Endothelial cell of umbilical vein (primary cell): ENCODE measurements around the gene CCDC39. TPM values are rescaled to one million over a fixed set of nuclear protein-coding genes. Genes with fewer than 3 reads are reported as not detected.

Source experiments
- BruUV-seq: library from RNA; stranded (reverse); fragments of 400-500 nt; replicated peaks from 2 replicates; lab custom pipeline; 2021; lab: Mats Ljungman, UMichigan
- CTCF ChIA-PET: fragments of 300-600, 350-600 bp; sonication (Branson Sonifier 250); formaldehyde crosslinking; loops from one replicate; lab custom pipeline; 2021; ENCODE audit warnings: antibody characterized with exemption, inconsistent platforms; lab: Charles Lee
- POLR2A ChIA-PET: fragments of 300-600, 350-600 bp; sonication (Branson Sonifier 250); formaldehyde crosslinking; loops from one replicate; lab custom pipeline; 2021; ENCODE audit warnings: antibody characterized with exemption, inconsistent platforms; lab: Charles Lee
- DNase-seq: peaks from one replicate; pipeline ENCODE4 v3.0.0-alpha.2; 2011; ENCODE audit warnings: low read depth, low spot score
- FAIRE-seq: peaks from 2 replicates; lab custom pipeline; 2011; peaks lifted over from hg19 to GRCh38; lab: Jason Lieb, UNC
- H2AFZ ChIP-seq: 2 replicates; pipeline ENCODE4 v1.6.0; 2012; ENCODE audit warnings: low read depth, low read length, control low read depth, inconsistent platforms
- H3K27ac ChIP-seq: 2 replicates; pipeline ENCODE4 v1.5.1; 2011; ENCODE audit warnings: low read depth, mild to moderate bottlenecking, control low read depth, low read length, moderate library complexity; ENCODE audit not compliant: insufficient read depth
- H3K27me3 ChIP-seq, 2 experiments: 2 replicates each; pipeline versions ENCODE4 v1.6.0 to v1.6.1; 2011; ENCODE audit warnings: low read length in 2 of 2, mixed read lengths in 1 of 2; ENCODE audit not compliant: control insufficient read depth in 2 of 2, insufficient read depth in 2 of 2
- H3K36me3 ChIP-seq, 2 experiments: 2 replicates in 1 of 2; 3 replicates in 1 of 2; pipeline ENCODE4 v1.5.1; 2011; ENCODE audit warnings: low read length in 2 of 2, mild to moderate bottlenecking in 1 of 2, moderate library complexity in 1 of 2; ENCODE audit not compliant: control insufficient read depth in 2 of 2, insufficient read depth in 2 of 2; ENCODE audit errors: extremely low read depth in 1 of 2
- H3K4me1 ChIP-seq: 3 replicates; pipeline ENCODE4 v1.5.1; 2011; ENCODE audit warnings: mild to moderate bottlenecking, low read length; ENCODE audit not compliant: control insufficient read depth, insufficient read depth; ENCODE audit errors: extremely low read depth
- H3K4me2 ChIP-seq: 2 replicates; pipeline ENCODE4 v1.6.1; 2011; ENCODE audit warnings: low read length, control low read depth, mixed read lengths; ENCODE audit not compliant: insufficient read depth
- H3K4me3 ChIP-seq, 3 experiments: fragments of 200-600 bp in 1 of 3; sonication (generic), shearing (Covaris generic) in 1 of 3; replicated peaks in 1 of 3; 2 replicates each; pipeline ENCODE4 v1.5.1; 2011 to 2016; ENCODE audit warnings: control low read depth in 3 of 3, low read length in 3 of 3, mild to moderate bottlenecking in 2 of 3, inconsistent platforms in 1 of 3, low read depth in 1 of 3, moderate library complexity in 1 of 3; ENCODE audit not compliant: insufficient read depth in 1 of 3
- H3K79me2 ChIP-seq: 2 replicates; pipeline ENCODE4 v1.6.0; 2012; ENCODE audit warnings: low read length, inconsistent platforms; ENCODE audit not compliant: control insufficient read depth, insufficient read depth
- H3K9ac ChIP-seq: replicated peaks from 2 replicates; pipeline ENCODE3; 2011; ENCODE audit warnings: low read length, control low read depth; ENCODE audit not compliant: insufficient read depth; ENCODE audit errors: extremely low read depth
- H3K9me1 ChIP-seq: replicated peaks from 3 replicates; pipeline ENCODE4 v1.6.0; 2011; ENCODE audit warnings: mild to moderate bottlenecking, low read length; ENCODE audit not compliant: control insufficient read depth, insufficient read depth; ENCODE audit errors: extremely low read depth
- H3K9me3 ChIP-seq: replicated peaks from 2 replicates; pipeline ENCODE4 v1.5.1; 2012; ENCODE audit warnings: low read length, inconsistent platforms; ENCODE audit not compliant: control insufficient read depth, insufficient read depth
- H4K20me1 ChIP-seq: replicated peaks from 2 replicates; pipeline ENCODE3; 2011; ENCODE audit warnings: mild to moderate bottlenecking, low read length; ENCODE audit not compliant: control insufficient read depth, insufficient read depth; ENCODE audit errors: extremely low read depth
- EZH2 ChIP-seq: IDR thresholded peaks from 2 replicates; pipeline ENCODE4 v1.6.1; 2012; ENCODE audit warnings: borderline replicate concordance, low read depth, mild to moderate bottlenecking, moderate library complexity, low read length, inconsistent platforms; ENCODE audit not compliant: severe bottlenecking
- FOS ChIP-seq: IDR thresholded peaks from 2 replicates; pipeline ENCODE4 v1.6.1; 2011; ENCODE audit warnings: mild to moderate bottlenecking, low read length, moderate library complexity, borderline replicate concordance; ENCODE audit not compliant: insufficient read depth
- GATA2 ChIP-seq: IDR thresholded peaks from 2 replicates; pipeline ENCODE4 v1.7.0; 2011; ENCODE audit warnings: low read depth, mild to moderate bottlenecking, moderate library complexity, mixed read lengths, low read length; ENCODE audit not compliant: insufficient read length, insufficient read depth
- JUN ChIP-seq: IDR thresholded peaks from 2 replicates; pipeline ENCODE4 v1.6.1; 2011; ENCODE audit warnings: borderline replicate concordance, low read depth; ENCODE audit not compliant: insufficient read length, insufficient read depth
- MAX ChIP-seq: IDR thresholded peaks from 2 replicates; pipeline ENCODE4 v1.6.1; 2011; ENCODE audit not compliant: insufficient read depth, insufficient read length
- MYC ChIP-seq: IDR thresholded peaks from one replicate; pipeline ENCODE4 v1.6.1; 2011; ENCODE audit warnings: mild to moderate bottlenecking, low read depth, low read length
- POLR2A ChIP-seq: IDR thresholded peaks from 2 replicates; pipeline ENCODE4 v1.6.1; 2012; ENCODE audit warnings: low read depth, mild to moderate bottlenecking, control low read depth, low read length
- POLR2AphosphoS5 ChIP-seq: IDR thresholded peaks from 2 replicates; pipeline ENCODE4 v1.6.1; 2012; ENCODE audit warnings: low read depth, mild to moderate bottlenecking, control low read depth, low read length, moderate library complexity; ENCODE audit not compliant: insufficient read depth
- dilution Hi-C: fragments of 300-500 bp; cut with MboI; formaldehyde crosslinking; loops from one replicate; pipeline ENCODE4 v1.15.0; 2019; ENCODE audit warnings: low sequenced_read_pairs; ENCODE audit not compliant: extremely low pct_ligation_motif_present
- intact Hi-C: fragments of 100-400 bp; cut with micrococcal nuclease; formaldehyde crosslinking; loops from one replicate; pipeline ENCODE4 v1.10.0; 2022
- polyA plus RNA-seq, 4 experiments: library from polyadenylated mRNA; depleted of rRNA in 3 of 4; stranded (reverse) in 3 of 4; unstranded in 1 of 4; fragments of >200 nt; gene quantifications; 2 replicates each; pipeline versions ENCODE4 v1.2.1 to v1.2.3, GENCODE V29; 2011 to 2012; ENCODE audit warnings: missing spikeins in 1 of 4
- total RNA-seq: library from RNA; stranded (reverse); gene quantifications from 2 replicates; pipeline ENCODE4 v1.2.3, GENCODE V29; 2021
- TF ChIP-seq, protein P1 (sequence below), 2 donors: IDR thresholded peaks; 1 replicate in 1 of 2; 2 replicates in 1 of 2; pipeline ENCODE4 v1.5.1; 2011; ENCODE audit warnings: low read length in 2 of 2, mild to moderate bottlenecking in 2 of 2, moderate library complexity in 2 of 2, control low read depth in 1 of 2, inconsistent platforms in 1 of 2, low read depth in 1 of 2; ENCODE audit not compliant: insufficient read depth in 1 of 2; ENCODE audit errors: extremely low read depth in 1 of 2

CCDC39 gene
- total and polyA plus RNA-seq, 2 donors (not counting 3 experiments of a cell fraction or from before 2014, with no cell fraction given) = not detected

GRCh38 chr3:180570238-180570637, 109.1 kb downstream of the CCDC39 start:
- no TSS peak for BruUV-seq
- H3K9me1 ChIP-seq = no peaks in the 10 kb centered on the region
- H3K4me1 ChIP-seq = no peaks in the 10 kb centered on the region
- TF ChIP-seq EZH2 (no peak), MAX (no peak), GATA2 (no peak), JUN (no peak), FOS (no peak), POLR2AphosphoS5 (no peak), POLR2A (no peak), MYC (no peak)
- TF ChIP-seq, protein P1, sequence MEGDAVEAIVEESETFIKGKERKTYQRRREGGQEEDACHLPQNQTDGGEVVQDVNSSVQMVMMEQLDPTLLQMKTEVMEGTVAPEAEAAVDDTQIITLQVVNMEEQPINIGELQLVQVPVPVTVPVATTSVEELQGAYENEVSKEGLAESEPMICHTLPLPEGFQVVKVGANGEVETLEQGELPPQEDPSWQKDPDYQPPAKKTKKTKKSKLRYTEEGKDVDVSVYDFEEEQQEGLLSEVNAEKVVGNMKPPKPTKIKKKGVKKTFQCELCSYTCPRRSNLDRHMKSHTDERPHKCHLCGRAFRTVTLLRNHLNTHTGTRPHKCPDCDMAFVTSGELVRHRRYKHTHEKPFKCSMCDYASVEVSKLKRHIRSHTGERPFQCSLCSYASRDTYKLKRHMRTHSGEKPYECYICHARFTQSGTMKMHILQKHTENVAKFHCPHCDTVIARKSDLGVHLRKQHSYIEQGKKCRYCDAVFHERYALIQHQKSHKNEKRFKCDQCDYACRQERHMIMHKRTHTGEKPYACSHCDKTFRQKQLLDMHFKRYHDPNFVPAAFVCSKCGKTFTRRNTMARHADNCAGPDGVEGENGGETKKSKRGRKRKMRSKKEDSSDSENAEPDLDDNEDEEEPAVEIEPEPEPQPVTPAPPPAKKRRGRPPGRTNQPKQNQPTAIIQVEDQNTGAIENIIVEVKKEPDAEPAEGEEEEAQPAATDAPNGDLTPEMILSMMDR (IDR thresholded peaks at IDR 0.05; ENCODE audit: extremely low read depth in 1 of 2, insufficient read depth in 1 of 2, low read depth in 1 of 2, low read length in 2 of 2) = no peak
- no peak overlapping the region for H2AFZ ChIP-seq
- no peak overlapping the region for H3K9ac ChIP-seq
- no peaks in the 10 kb centered on the region for H3K27me3 ChIP-seq
- intact Hi-C loops = no loop called here
- H3K79me2 ChIP-seq = no peaks in the 10 kb centered on the region
- H3K4me3 ChIP-seq = no peak overlapping the region
- DNase-seq (no peak), FAIRE-seq (no peak)
- no peaks in the 10 kb centered on the region for H3K9me3 ChIP-seq
- H3K27ac ChIP-seq = no peak overlapping the region
- CTCF ChIA-PET = no interaction called here
- no peaks in the 10 kb centered on the region for H4K20me1 ChIP-seq
- no peak overlapping the region for H3K4me2 ChIP-seq
- H3K36me3 ChIP-seq = no peaks in the 10 kb centered on the region
- dilution Hi-C loops = no loop called here
- POLR2A ChIA-PET = no interaction called here
